ENCODE data around the gene RELN.
A peak's percentile ranks its signal among the peaks of the same experiment; 100 is the strongest.

RELN gene

GRCh38 chr7:103889451-103889850 lies 100.0 kb downstream of the RELN start:
- no peak for FAIRE-seq
- TF ChIP-seq POU2F2 (IDR thresholded peaks at IDR 0.05; ENCODE audit: low read depth, low read length): no peak
- no peak for TF ChIP-seq POLR2AphosphoS5 (IDR thresholded peaks at IDR 0.05; ENCODE audit: low read depth, low read length)
- TF ChIP-seq PAX5 (IDR thresholded peaks at IDR 0.05; ENCODE audit: insufficient read depth, low read length, severe bottlenecking): no peak
- TF ChIP-seq TAF1 (IDR thresholded peaks at IDR 0.05; ENCODE audit: low read depth, low read length): no peak
- TF ChIP-seq SPI1 (IDR thresholded peaks at IDR 0.05; ENCODE audit: low read depth, low read length): no peak
- no peak for TF ChIP-seq POLR2A (IDR thresholded peaks at IDR 0.05; ENCODE audit: low read depth, low read length)
- DNase-seq (ENCODE audit: insufficient read length, low spot score): no peak

- no peak for FAIRE-seq
- TF ChIP-seq POU2F2 (IDR thresholded peaks at IDR 0.05; ENCODE audit: low read depth, low read length) (no peak), SPI1 (IDR thresholded peaks at IDR 0.05; ENCODE audit: low read depth, low read length) (no peak), POLR2AphosphoS5 (IDR thresholded peaks at IDR 0.05; ENCODE audit: low read depth, low read length) (no peak), POLR2A (IDR thresholded peaks at IDR 0.05; ENCODE audit: low read depth, low read length) (no peak), TAF1 (IDR thresholded peaks at IDR 0.05; ENCODE audit: low read depth, low read length) (no peak), PAX5 (IDR thresholded peaks at IDR 0.05; ENCODE audit: insufficient read depth, low read length, severe bottlenecking) (no peak)
- DNase-seq (ENCODE audit: insufficient read length, low spot score): no peak
Observed at GRCh38 chr7:103888603-103889153, 100.8 kb downstream of the RELN start.

- FAIRE-seq (no peak), DNase-seq (ENCODE audit: insufficient read length, low spot score) (no peak)
- no peak for TF ChIP-seq TAF1 (IDR thresholded peaks at IDR 0.05; ENCODE audit: low read depth, low read length)
- no peak for TF ChIP-seq POLR2A (IDR thresholded peaks at IDR 0.05; ENCODE audit: low read depth, low read length)
- TF ChIP-seq POU2F2 (IDR thresholded peaks at IDR 0.05; ENCODE audit: low read depth, low read length): no peak
- no peak for TF ChIP-seq PAX5 (IDR thresholded peaks at IDR 0.05; ENCODE audit: insufficient read depth, low read length, severe bottlenecking)
- no peak for TF ChIP-seq SPI1 (IDR thresholded peaks at IDR 0.05; ENCODE audit: low read depth, low read length)
- TF ChIP-seq POLR2AphosphoS5 (IDR thresholded peaks at IDR 0.05; ENCODE audit: low read depth, low read length): no peak
Observed at GRCh38 chr7:103887853-103888602, 101.4 kb downstream of the RELN start.

- no peak for FAIRE-seq
- DNase-seq (ENCODE audit: insufficient read length, low spot score): no peak
- no peak for TF ChIP-seq POU2F2 (IDR thresholded peaks at IDR 0.05; ENCODE audit: low read depth, low read length)
- TF ChIP-seq POLR2A (IDR thresholded peaks at IDR 0.05; ENCODE audit: low read depth, low read length): no peak
- no peak for TF ChIP-seq TAF1 (IDR thresholded peaks at IDR 0.05; ENCODE audit: low read depth, low read length)
- TF ChIP-seq POLR2AphosphoS5 (IDR thresholded peaks at IDR 0.05; ENCODE audit: low read depth, low read length): no peak
- no peak for TF ChIP-seq PAX5 (IDR thresholded peaks at IDR 0.05; ENCODE audit: insufficient read depth, low read length, severe bottlenecking)
- no peak for TF ChIP-seq SPI1 (IDR thresholded peaks at IDR 0.05; ENCODE audit: low read depth, low read length)
Observed at GRCh38 chr7:103887050-103887449, 102.4 kb downstream of the RELN start.

- TF ChIP-seq SPI1 (IDR thresholded peaks at IDR 0.05; ENCODE audit: low read depth, low read length) (no peak), POLR2AphosphoS5 (IDR thresholded peaks at IDR 0.05; ENCODE audit: low read depth, low read length) (no peak), POLR2A (IDR thresholded peaks at IDR 0.05; ENCODE audit: low read depth, low read length) (no peak), PAX5 (IDR thresholded peaks at IDR 0.05; ENCODE audit: insufficient read depth, low read length, severe bottlenecking) (no peak), TAF1 (IDR thresholded peaks at IDR 0.05; ENCODE audit: low read depth, low read length) (no peak), POU2F2 (IDR thresholded peaks at IDR 0.05; ENCODE audit: low read depth, low read length) (no peak)
- no peak for DNase-seq (ENCODE audit: insufficient read length, low spot score)
- no peak for FAIRE-seq
Observed at GRCh38 chr7:103879928-103880600, 109.4 kb downstream of the RELN start.

- FAIRE-seq (no peak), DNase-seq (ENCODE audit: insufficient read length, low spot score) (no peak)
- TF ChIP-seq POU2F2 (IDR thresholded peaks at IDR 0.05; ENCODE audit: low read depth, low read length) (no peak), SPI1 (IDR thresholded peaks at IDR 0.05; ENCODE audit: low read depth, low read length) (no peak), POLR2A (IDR thresholded peaks at IDR 0.05; ENCODE audit: low read depth, low read length) (no peak), POLR2AphosphoS5 (IDR thresholded peaks at IDR 0.05; ENCODE audit: low read depth, low read length) (no peak), PAX5 (IDR thresholded peaks at IDR 0.05; ENCODE audit: insufficient read depth, low read length, severe bottlenecking) (no peak), TAF1 (IDR thresholded peaks at IDR 0.05; ENCODE audit: low read depth, low read length) (no peak)
Observed at GRCh38 chr7:103879411-103879810, 110.0 kb downstream of the RELN start.

GRCh38 chr7:103877565-103877964 lies 111.9 kb downstream of the RELN start:
- FAIRE-seq: no peak
- TF ChIP-seq POLR2A (IDR thresholded peaks at IDR 0.05; ENCODE audit: low read depth, low read length): no peak
- no peak for TF ChIP-seq SPI1 (IDR thresholded peaks at IDR 0.05; ENCODE audit: low read depth, low read length)
- no peak for TF ChIP-seq TAF1 (IDR thresholded peaks at IDR 0.05; ENCODE audit: low read depth, low read length)
- no peak for TF ChIP-seq POU2F2 (IDR thresholded peaks at IDR 0.05; ENCODE audit: low read depth, low read length)
- TF ChIP-seq POLR2AphosphoS5 (IDR thresholded peaks at IDR 0.05; ENCODE audit: low read depth, low read length): no peak
- TF ChIP-seq PAX5 (IDR thresholded peaks at IDR 0.05; ENCODE audit: insufficient read depth, low read length, severe bottlenecking): no peak
- DNase-seq (ENCODE audit: insufficient read length, low spot score): no peak

GRCh38 chr7:103875718-103876117 lies 113.7 kb downstream of the RELN start:
- no peak for DNase-seq (ENCODE audit: insufficient read length, low spot score)
- no peak for FAIRE-seq
- TF ChIP-seq POU2F2 (IDR thresholded peaks at IDR 0.05; ENCODE audit: low read depth, low read length) (no peak), POLR2AphosphoS5 (IDR thresholded peaks at IDR 0.05; ENCODE audit: low read depth, low read length) (no peak), TAF1 (IDR thresholded peaks at IDR 0.05; ENCODE audit: low read depth, low read length) (no peak), POLR2A (IDR thresholded peaks at IDR 0.05; ENCODE audit: low read depth, low read length) (no peak), SPI1 (IDR thresholded peaks at IDR 0.05; ENCODE audit: low read depth, low read length) (no peak), PAX5 (IDR thresholded peaks at IDR 0.05; ENCODE audit: insufficient read depth, low read length, severe bottlenecking) (no peak)

GRCh38 chr7:103871473-103871872 lies 118.0 kb downstream of the RELN start:
- no peak for DNase-seq (ENCODE audit: insufficient read length, low spot score)
- FAIRE-seq: no peak
- TF ChIP-seq SPI1 (IDR thresholded peaks at IDR 0.05; ENCODE audit: low read depth, low read length) (peak; percentile 45; the same call in 1 of the 2 replicates), POLR2A (IDR thresholded peaks at IDR 0.05; ENCODE audit: low read depth, low read length) (no peak)
